ENCODE results near the gene OR2V1.
"Not testable (repeated sequence)": the region's sequence is repeated elsewhere in the genome, so short reads cannot be mapped to it uniquely, and the experiment has no call there.

The OR2V1 gene

DNA sequence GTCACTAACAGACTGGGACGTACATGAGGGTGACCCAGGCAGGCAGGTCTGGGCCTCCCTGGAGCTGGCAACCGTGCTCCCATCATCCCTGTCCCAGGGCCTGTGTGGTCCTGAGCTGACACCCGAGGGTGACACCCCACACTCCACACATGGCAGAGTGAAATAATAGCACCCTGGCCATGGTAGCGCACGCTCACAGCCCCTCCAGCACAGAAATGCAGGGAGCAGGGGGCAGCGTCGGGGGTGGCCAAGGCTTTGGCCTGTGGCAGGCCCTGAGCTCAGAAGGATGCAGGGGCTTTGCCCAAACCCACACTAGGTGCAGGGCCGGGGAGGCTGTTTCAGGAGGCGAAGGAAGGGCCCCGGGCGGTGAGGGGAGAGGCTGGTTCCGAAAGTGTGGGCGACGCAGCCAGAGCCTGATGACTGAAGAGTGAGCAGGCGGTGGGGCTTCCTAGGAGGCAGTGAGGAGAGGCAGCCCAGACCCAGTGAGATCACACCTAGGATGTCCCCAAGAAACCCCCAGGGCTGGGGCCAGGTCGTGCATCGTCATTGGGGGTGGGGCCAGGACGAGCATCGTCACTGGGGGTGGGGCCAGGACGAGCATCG lies 29.3 kb upstream of the OR2V1 start:
- DNase-seq (ENCODE audit: low read depth) = peak; percentile 20

DNA sequence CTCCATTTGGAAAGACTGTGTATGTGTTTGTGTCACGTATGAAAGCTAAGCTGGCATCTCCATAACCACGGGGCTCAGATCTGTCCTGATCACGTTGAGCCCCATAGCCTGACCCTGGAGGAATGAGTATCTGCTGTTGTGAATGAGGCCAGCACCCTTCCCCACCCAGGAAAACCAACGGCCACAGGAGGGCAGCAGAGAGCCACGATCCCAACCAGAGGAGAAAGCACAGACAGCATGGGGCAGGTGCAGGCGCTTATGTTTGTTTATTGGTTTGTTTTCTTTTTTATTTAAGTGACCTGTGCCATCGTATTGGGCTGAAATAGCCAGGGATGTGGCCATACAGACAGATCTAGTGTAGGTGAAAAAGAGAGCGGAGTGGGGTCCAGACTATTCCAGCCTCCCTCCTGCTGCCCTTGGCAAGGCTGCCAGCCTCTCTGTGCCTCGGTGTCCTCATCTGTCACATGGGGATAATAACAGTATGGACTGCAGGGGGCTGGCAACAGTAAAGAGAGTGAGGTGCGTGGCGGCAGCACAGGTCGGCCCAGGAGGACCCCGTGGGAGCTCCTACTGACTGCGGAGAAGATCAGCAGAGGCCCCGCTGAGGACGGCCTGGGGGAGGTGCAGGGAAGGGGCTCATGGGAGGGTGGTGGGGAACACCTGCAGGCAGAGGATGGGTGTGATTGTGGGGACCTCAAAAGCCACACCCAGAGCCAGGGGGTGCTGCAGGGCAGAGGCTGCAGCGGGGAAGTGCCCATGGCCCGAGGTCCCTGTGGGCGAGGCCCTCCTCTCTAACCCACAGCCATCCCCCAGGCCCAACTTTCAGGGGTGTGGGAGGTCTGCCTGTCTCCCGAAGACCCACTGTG lies 28.6 kb upstream of the OR2V1 start:
- peak; percentile 52 for DNase-seq (ENCODE audit: low read depth)

DNA sequence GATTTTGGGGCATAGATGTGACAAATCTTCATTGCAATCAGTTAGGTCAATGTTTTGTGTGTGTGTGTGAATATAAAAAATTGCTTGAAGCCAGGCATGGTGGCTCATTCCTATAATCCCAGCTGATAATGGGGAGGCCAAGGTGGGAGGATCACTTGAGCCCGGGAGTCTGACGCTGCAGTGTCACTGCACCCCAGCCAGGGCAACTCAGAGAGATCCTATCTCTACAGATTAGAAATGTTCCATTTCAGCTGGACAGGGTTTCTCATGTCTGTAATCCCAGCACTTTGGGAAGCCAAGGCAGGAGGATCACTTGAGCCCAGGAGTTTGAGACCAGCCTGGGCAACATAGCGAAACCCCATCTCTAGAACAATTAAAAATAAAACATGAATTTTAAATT lies 27.9 kb upstream of the OR2V1 start:
- DNase-seq (ENCODE audit: low read depth) = no peak

DNA sequence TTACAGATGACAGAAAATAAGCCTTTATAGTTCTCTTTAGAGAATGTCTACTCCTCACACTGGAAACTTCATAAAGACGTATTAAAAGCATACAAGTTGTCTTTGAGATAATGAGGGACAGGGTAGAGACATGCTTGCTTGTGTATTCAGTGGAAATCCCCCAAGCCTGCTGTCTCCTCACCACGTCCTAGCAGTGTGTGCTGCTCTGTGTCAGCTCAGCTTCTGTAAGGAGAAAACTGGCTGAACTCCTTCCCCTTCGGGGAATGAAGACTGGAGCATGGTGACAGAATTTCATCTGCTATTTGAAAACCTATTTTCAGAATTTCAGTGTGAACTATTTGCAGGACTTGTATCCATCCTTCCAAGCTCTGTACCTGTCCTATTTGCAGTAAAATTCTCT lies 25.8 kb upstream of the OR2V1 start:
- DNase-seq (ENCODE audit: low read depth) = no peak

DNA sequence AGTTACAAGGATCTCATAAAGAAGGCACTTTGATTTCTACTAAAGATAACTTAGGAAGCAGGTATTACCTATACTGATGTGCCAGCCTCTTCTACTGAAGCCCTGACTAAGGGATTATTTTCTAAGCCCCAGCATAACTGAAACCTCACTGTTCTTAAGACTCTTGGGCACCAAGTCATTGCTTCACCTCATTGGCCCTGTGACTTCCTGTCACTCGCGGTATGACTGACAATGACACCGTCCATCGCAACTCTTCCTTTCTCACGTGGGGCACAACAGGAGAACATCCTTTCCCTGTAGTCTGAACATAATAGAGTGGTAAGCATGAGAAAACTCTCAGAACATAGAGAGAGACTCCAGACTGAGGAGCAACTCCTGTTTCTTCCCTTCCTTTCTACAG lies 22.8 kb upstream of the OR2V1 start:
- DNase-seq (ENCODE audit: low read depth) = no peak

DNA sequence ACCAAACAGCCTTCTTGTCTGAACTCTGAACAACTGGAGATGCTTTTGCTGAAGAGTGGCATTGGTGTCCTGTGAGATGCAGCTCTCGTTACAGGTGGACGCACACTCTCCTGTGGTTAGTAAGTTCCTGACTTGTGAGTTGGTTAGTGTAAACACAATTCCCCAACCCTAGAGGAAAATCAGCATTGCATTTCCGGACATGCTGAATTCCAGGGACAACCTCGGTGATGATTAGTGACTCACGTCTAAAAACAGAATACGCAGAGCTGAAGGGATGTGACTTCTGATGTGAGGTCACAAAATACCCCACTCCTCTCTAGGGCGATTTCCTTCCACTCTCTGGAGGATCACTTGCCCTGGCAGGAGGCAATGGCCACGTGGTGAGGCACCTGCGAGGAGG lies 21.4 kb upstream of the OR2V1 start:
- DNase-seq (ENCODE audit: low read depth) = no peak

DNA sequence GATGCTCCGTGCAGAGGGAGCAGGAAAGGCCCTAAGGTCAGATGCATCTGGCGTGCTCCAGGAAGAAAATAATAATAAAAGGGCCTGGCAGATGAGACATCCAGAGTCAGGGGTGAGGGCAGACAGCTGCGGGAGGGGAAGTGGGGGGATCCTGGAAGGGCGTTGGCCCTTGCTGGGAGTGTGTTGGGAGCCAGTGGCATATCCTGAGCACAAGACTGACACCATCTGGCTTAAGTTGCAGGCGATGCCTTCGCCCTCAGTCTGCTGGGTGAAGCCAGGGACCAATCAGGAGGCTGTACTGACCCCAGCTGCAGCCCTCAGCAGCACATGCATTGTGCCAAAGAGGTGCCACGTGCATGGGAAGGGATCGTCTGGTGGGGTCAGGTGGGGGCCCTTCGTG lies 20.2 kb upstream of the OR2V1 start:
- DNase-seq (ENCODE audit: low read depth) = no peak

DNA sequence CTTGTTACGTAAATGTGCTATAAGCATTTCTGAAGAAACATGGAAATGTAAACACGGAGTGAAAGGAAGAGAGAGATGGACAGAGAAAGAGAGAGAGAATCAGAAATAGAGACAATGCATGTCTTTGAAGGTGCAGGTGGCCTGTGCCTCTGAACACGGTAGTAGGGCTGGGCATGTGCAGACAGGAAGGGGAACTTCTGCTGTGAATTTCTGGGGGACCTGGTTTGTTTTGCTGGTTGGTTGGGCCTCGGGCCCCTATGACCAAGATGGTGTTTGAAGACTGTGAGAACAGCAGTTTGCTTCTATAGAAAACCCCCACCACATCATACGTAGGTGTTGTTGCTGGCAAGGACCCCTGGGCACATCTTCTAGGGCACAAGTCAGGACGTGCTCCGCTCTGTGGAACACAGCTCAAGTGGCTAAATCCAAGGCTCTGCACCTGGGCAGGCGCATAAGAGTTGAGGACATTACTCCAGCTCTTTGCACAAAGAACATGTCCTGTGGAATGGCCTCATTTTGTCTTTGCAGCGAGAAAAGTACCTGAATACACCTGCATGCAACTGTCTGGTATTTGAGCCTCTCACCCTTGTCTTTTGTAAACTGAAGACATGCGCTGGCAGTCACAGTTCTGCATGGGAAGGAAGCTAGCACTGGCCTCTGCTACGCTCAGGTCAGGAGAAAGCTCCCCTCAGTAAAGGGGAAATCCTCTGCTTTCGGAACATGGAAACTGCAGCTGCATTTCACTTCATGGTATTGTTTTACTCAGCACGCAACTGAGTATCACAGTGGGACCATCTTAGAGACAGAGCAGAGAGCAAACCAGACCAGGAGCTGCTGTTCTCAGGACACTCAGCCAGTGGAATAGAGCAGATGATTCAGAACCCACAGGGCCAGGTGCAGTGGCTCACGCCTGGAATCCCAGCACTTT lies 19.1 kb upstream of the OR2V1 start:
- DNase-seq (ENCODE audit: low read depth) = no peak

DNA sequence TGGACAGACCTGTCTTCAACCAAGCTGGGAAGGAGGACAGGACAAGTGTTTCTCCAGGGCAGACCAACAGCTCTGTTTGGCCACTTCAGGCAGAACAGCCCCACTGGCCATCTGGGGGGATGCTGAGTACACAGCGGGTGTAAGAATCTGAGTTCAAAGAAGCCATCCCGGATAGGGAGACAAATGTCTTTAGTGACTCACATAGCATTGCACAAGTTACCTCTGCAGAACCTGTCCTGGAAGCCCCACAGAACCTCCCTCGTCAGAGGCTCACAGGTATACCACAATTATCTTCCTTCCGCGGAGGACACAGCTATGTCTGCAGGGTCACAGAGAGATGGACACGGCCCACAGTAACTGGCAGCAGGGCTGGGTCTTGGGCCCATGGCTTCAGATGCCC lies 18.4 kb upstream of the OR2V1 start:
- no peak for DNase-seq (ENCODE audit: low read depth)

DNA sequence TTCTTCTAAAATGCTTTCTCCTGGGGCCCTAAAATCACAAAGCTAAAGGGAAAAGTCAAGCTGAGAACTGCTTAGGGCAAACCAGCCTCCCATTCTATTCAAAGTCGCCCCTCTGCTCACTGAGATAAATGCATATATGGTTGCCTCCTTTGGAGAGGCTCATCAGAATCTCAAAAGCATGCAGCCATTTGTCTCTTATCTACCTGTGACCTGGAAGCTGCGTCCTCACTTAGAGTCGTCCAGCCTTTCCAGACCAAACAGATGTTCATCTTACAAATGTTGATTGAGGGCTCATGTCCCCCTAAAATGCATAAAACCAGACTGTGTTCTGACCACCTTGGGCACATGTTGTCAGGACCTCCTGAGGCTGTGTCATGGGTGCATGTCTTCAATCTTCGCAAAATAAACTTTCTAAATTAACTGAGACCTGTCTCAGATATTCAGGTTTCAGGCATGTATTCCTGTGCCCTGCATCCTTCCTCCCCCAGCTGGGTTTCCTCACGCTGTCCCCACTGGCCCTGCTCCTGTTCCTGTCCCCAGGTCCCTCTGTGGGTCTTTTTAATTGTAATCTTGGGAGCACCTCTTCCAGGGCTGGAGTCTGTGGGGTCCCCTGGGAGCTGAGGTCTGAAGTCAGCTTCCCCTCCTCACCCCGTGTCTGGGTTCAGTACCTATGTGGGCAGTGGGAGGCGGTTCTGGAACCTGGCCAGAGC lies 16.1 kb upstream of the OR2V1 start, which contains the start of gene OR2V2:
Gene OR2V2, plus strand, starts transcription at position 660 of the 710 bp plus-strand sequence. CDS start 7,357 bp downstream, outside the sequence.
- DNase-seq (ENCODE audit: low read depth) = not testable (repeated sequence)

DNA sequence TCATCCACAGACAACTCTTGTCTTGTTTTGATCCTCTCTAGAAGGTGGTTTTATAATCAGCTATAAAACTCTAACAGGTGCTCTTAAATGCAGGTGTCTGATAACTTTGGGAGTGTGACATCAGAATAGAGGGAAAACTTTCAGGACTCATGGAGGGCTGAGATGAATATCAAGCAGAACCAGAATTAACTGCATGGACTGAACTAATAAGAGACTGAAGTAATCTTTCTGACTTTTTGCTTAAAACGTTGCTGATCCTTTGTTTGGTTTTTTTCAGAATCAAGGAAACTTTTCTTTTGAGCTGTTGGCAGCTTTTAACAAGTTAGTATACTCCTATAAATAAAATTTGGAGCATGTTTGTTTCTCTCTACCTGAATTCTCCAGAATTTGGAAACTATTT lies 14.2 kb upstream of the OR2V1 start:
- DNase-seq (ENCODE audit: low read depth) = no peak

DNA sequence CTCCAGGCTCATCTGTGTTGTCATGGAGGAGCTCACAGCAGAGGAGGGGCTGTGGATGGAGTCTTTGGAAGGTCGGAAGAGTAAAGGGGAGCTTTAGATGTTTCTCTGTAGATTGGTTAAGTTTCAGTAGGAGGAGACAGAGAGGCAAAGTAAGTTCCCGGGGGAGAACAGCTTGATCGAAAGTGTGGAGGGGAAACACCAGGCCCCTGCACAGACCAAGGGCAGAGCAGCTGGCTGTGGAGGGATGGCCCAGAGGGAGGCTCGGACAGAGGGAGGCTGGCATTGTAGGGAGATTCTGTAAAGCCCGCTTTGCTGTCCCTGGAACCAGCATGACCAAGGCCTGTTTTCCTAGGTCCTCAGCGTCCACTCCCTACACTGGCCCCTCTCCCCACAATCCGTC lies 11.1 kb upstream of the OR2V1 start:
- no peak for DNase-seq (ENCODE audit: low read depth)

DNA sequence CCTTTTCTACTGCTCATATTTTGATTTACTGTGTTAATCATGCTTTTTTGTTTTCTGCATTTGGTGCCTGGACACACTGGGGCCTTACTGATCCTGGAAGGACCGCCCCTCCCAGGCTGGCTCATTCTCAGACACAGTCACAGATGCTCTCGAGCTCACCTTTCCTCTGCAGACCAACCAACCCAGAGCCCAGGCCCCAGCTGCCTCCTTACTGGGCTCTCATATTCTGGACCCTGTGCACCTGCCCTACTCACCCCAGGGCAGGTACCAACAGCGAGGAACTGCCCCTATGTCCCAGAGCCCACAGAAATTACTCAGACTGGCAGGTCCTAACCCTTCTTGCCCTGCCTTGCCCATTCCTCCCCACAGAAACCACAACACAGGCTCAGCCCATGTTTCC lies 9.8 kb upstream of the OR2V1 start:
- no peak for DNase-seq (ENCODE audit: low read depth)

DNA sequence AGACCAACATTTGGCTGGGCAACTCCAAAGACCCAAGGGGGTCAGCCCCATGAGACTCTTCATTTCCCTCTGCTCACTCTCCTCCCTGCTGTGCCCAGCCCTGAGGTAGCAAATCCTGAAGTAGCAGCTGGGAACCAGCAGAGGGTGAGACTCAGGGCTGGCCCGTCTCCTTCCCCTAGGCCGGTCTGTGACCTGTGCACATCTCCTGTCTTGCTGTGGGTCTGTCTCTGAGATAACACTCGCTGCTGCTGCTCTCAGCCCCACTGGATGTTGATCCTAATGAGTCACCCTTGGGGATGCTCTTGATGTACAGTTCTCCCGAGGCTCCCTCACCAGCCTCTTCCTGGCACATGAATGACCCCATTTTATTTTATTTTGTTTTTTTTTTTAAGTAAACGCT lies 7.3 kb upstream of the OR2V1 start:
- no peak for DNase-seq (ENCODE audit: low read depth)

DNA sequence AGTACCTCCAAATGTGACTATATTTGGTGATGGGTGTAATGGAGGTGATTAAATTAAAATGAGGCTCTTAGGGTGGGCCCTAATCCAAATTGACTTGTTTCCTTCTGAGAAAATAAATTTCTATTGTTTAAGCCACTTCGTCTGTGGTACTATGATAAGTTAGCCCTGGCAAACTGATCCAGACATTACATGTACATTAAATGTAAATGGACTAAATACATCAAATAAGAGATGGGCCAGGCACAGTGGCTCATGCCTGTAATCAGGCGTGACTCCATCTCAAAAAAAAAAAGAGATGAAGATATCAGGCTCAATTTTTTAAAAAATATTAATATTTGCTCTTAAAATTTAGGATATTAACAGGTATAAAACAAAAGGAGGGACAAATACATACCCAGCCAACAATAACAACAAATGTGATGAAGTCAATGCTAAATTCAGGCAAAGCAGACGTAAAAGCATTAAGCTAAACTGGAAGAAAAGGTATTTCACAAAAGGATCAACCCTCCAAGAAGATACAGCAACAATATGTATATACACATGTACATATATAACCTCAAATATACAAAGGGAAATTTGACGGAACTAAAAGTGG lies 5.5 kb upstream of the OR2V1 start:
- DNase-seq (ENCODE audit: low read depth) = no peak

DNA sequence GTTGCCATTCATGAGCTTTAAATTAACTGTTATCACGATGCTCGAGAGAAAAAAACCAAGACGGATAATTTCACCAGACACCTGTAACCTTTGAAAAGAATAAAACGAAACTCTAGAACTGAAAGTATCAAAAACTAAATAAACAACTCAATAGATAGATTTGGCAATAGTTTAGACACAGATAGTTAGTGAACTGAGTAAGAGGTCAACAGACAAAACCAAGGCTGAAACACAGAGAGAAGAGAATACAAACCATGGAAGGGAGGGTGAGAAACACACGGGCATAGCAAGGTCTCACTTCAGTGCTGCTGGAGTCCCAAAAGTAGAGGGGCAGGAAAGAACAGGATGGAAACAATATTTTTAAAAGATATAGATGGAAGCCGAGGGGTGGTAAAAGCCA lies 3.3 kb upstream of the OR2V1 start:
- DNase-seq (ENCODE audit: low read depth) = no peak

DNA sequence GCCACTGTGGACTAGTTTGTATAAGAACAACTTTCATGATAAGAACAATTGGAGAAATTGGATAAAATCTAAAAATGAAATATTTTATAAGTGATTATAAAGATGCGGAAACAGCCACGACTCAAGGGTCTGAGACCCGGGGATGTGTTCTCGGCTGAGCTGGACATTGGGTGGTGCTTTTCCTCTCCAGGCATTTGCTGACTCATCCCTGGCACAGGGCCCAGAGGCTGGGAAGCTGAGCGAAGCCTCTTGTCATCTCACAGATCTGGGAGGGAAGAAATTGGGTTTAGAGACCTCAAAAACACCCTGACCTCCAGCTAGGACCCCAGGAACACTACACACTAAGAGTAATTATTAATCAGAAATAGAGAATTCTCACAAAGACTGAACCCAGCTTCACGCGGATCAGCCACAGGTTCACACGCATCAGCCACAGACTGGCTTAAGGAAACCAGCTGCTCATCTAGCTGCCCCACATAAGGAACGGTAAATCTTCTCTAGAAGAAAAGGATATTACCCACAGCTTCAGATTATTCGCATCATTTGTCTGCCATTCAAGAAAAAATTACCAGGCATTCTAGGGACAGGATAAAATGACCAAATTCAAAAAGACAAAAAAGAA lies 2.8 kb upstream of the OR2V1 start:
- peak; percentile 56 for DNase-seq (ENCODE audit: low read depth)

DNA sequence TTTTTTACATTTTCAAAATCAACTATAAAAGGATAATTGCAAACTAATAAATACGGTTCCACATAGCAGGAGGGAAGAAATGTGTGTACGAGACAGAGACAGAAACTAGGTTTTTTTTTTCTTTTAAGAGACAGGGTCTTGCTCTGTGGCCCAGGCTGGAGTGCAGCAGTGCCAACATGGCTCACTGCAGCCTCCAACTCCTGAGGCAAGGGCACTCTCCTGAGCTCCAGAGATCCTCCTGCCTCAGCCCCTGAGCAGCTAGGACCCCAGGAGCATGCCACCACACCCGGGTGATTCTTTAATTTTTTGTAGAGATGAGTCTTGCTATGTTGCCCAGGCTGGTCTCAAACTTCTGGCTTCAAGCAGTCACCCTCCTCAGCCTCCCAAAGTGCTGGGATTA lies 2.1 kb upstream of the OR2V1 start:
- no peak for DNase-seq (ENCODE audit: low read depth)

DNA sequence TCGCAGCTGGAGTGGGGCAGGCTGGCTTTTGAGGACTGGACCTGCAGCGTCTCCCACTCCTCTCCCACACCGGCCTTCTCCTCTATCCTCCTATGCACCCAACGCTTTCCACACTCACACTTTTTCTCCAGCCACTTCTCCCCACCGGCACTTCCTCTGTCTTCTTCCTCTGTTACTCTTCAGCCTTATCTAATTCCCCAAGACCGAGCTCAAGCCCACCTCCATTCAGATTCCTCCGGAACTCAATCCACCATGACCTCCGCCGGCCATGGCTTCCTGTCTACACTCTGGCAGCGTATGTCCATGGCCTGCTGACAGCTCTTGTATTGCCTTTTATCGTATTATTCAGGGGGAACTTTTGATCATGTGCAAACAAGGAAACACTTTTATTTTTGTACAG lies 545 bp upstream of the OR2V1 start:
- no peak for DNase-seq (ENCODE audit: low read depth)

DNA sequence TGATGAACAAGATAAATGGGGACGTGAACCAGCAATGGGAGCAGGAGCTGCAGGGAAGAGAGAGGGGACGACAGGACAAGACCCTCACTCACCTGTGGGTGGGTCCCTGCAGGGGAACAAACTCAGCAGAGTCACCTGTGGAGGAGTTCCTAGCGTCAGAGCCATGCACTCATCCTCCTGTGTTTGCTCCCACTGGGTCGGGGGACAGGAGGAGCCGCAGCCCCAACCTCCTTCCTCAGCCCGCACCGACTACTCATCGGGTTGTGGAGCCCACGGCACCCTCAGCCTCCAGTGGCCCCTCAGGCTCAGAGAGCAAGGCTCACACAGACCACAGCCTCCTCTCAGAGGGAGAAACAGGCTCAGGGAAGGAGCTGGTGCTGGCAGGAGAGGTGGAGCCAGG lies 888 bp downstream of the OR2V1 start:
- DNase-seq (ENCODE audit: low read depth) = not testable (repeated sequence)

DNA sequence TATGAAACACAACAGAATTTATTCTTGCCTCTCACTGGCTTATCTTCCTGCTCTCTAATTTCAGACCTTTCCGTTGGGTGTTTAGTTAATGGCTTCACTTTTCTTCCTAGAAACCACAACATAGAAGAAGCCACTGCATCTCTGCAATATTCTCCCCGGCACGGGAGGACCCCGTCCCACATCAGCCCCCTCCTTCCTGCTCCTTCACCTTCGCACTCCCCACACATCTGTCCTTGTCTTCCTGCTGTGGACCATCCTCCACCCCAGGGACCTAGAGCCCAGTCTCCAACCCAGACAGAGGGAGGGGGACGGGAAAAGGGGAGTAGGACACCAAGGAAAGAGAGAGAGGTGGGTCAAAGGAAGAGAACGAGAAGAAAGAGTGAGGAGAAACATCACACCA lies 1.4 kb downstream of the OR2V1 start:
- DNase-seq (ENCODE audit: low read depth) = no peak

Data from fibroblast of the conjunctiva (primary cell).